HG02623 (cell line): ENCODE results near the gene EEA1.

Experiments used
- ATAC-seq: cut with Tn5 transposase; IDR thresholded peaks from one replicate; pipeline ENCODE4 v1.9.1; 2021; ENCODE audit warnings: moderate library complexity; ENCODE audit not compliant: unreplicated experiment

Gene EEA1

GRCh38 chr12:92721130-92721529 is 208.0 kb downstream of the EEA1 start:
- ATAC-seq = no peak
